Panc1 (cell line): ENCODE results near the gene RALGPS2. TPM values are rescaled to one million over a fixed set of nuclear protein-coding genes. Genes with fewer than 3 reads are reported as not detected.
A peak's percentile ranks its signal among the peaks of the same experiment; 100 is the strongest.

ENCODE experiments used
- ATAC-seq: fragments of 200-7000 bp; cut with Tn5 transposase; 2 replicates; pipeline ENCODE4 v1.9.1; 2020; ENCODE audit warnings: mild to moderate bottlenecking, moderate library complexity
- BruUV-seq: library from RNA; stranded (reverse); fragments of 400-500 nt; replicated peaks from 2 replicates; lab custom pipeline; 2021; lab: Mats Ljungman, UMichigan
- CTCF ChIA-PET: fragments of 300-600 bp; sonication (Branson Sonifier 250); formaldehyde crosslinking; loops from one replicate; lab custom pipeline; 2022; ENCODE audit warnings: antibody characterized with exemption; lab: Charles Lee
- POLR2A ChIA-PET: fragments of 300-600 bp; sonication (Branson Sonifier 250); formaldehyde crosslinking; loops from one replicate; lab custom pipeline; 2022; ENCODE audit warnings: antibody characterized with exemption; lab: Charles Lee
- DNase-seq: peaks from one replicate; pipeline ENCODE4 v3.0.0-alpha.2; 2010; ENCODE audit warnings: low read depth, low spot score
- H3K27ac ChIP-seq: 2 replicates; pipeline ENCODE4 v1.5.1; 2011; ENCODE audit warnings: mild to moderate bottlenecking, low read length, inconsistent platforms
- H3K27me3 ChIP-seq: fragments of 200-500 bp; sonication (Bioruptor generic); 2 replicates; pipeline ENCODE4 v1.6.0; 2014; ENCODE audit warnings: low read length, inconsistent platforms; ENCODE audit not compliant: control insufficient read depth, insufficient read depth
- H3K36me3 ChIP-seq: fragments of 200-500 bp; sonication (Bioruptor generic); 2 replicates; pipeline ENCODE4 v1.5.1; 2014; ENCODE audit warnings: inconsistent platforms, mild to moderate bottlenecking, low read length, moderate library complexity; ENCODE audit not compliant: control insufficient read depth, insufficient read depth
- H3K4me1 ChIP-seq: 2 replicates; pipeline ENCODE4 v1.5.1; 2011; ENCODE audit warnings: inconsistent platforms, mild to moderate bottlenecking, low read length, moderate library complexity; ENCODE audit not compliant: control insufficient read depth, insufficient read depth
- H3K4me3 ChIP-seq, 2 experiments: 2 replicates each; pipeline ENCODE4 v1.5.1; 2011 to 2012; ENCODE audit warnings: low read depth in 2 of 2, low read length in 2 of 2, mild to moderate bottlenecking in 2 of 2, inconsistent platforms in 1 of 2, moderate library complexity in 1 of 2
- H3K9me3 ChIP-seq: fragments of 200-500 bp; sonication (Bioruptor generic); 2 replicates; pipeline ENCODE4 v1.5.1; 2014; ENCODE audit warnings: low read depth, mild to moderate bottlenecking, inconsistent platforms, low read length, moderate library complexity; ENCODE audit not compliant: control insufficient read depth, insufficient read depth
- CTCF ChIP-seq: fragments of 450-650 bp; IDR thresholded peaks from 2 replicates; pipeline ENCODE4 v1.5.1; 2017; ENCODE audit warnings: mild to moderate bottlenecking
- POLR2AphosphoS5 ChIP-seq: IDR thresholded peaks from 2 replicates; pipeline ENCODE4 v1.6.1; 2012; ENCODE audit warnings: mild to moderate bottlenecking, low read depth, low read length, moderate library complexity
- REST ChIP-seq, 2 experiments: IDR thresholded peaks; 2 replicates each; pipeline ENCODE4 v1.6.1; 2011 to 2012; ENCODE audit warnings: low read depth in 2 of 2, control low read depth in 1 of 2, low read length in 1 of 2, mild to moderate bottlenecking in 1 of 2, moderate library complexity in 1 of 2; ENCODE audit not compliant: insufficient read depth in 1 of 2
- SIN3A ChIP-seq: IDR thresholded peaks from 2 replicates; pipeline ENCODE4 v1.6.1; 2012; ENCODE audit warnings: low read depth, mild to moderate bottlenecking, low read length, moderate library complexity, borderline replicate concordance; ENCODE audit not compliant: insufficient read depth
- TCF7L2 ChIP-seq: IDR thresholded peaks from 2 replicates; pipeline ENCODE4 v1.6.1; 2011; ENCODE audit warnings: mild to moderate bottlenecking, low read depth, low read length, inconsistent platforms
- in situ Hi-C: cut with HindIII; loops from 2 replicates; pipeline ENCODE4 v1.10.0; 2016; ENCODE audit warnings: low sequenced_read_pairs, low pct_unique_long_range_greater_than_20kb
- intact Hi-C: fragments of 100-400 bp; cut with micrococcal nuclease; formaldehyde crosslinking; loops from one replicate; pipeline ENCODE4 v1.10.0; 2022; ENCODE audit not compliant: unreplicated experiment
- total RNA-seq: library from RNA; stranded (reverse); gene quantifications from one replicate; pipeline ENCODE4 v1.2.1, GENCODE V29; 2021; ENCODE audit not compliant: unreplicated experiment

RALGPS2 gene
- total RNA-seq, 1 experiment from 2014 or later, result 5.4 TPM

GRCh38 chr1:178864326-178864725 is 139.3 kb downstream of the RALGPS2 start:
- POLR2A ChIA-PET, result no interaction called here
- DNase-seq (no peak), ATAC-seq (no peak)
- H3K27me3 ChIP-seq, result no peaks in the 10 kb centered on the region; the same call in 1 of the 2 replicates
- CTCF ChIA-PET, result no interaction called here
- TF ChIP-seq TCF7L2 (no peak), SIN3A (no peak), REST (IDR thresholded peaks at IDR 0.05; ENCODE audit: insufficient read depth in 1 of 2, low read depth in 2 of 2, low read length in 1 of 2) (no peak), POLR2AphosphoS5 (no peak), CTCF (no peak)
- H3K27ac ChIP-seq, result no peak overlapping the region
- H3K4me1 ChIP-seq, result no peaks in the 10 kb centered on the region; the same call in 1 of the 2 replicates
- intact Hi-C loops, result no loop called here
- no TSS peak for BruUV-seq
- in situ Hi-C loops, result no loop called here
- no peaks in the 10 kb centered on the region for H3K9me3 ChIP-seq
- H3K36me3 ChIP-seq, result no peaks in the 10 kb centered on the region
- H3K4me3 ChIP-seq, result no peak overlapping the region

GRCh38 chr1:178867670-178868069 is 142.6 kb downstream of the RALGPS2 start:
- BruUV-seq, result no TSS peak
- no peaks in the 10 kb centered on the region; the same call in 1 of the 2 replicates for H3K4me1 ChIP-seq
- no peak overlapping the region for H3K27ac ChIP-seq
- ChIA-PET POLR2A (no interaction called here), CTCF (no interaction called here)
- H3K36me3 ChIP-seq, result no peaks in the 10 kb centered on the region
- no peaks in the 10 kb centered on the region for H3K9me3 ChIP-seq
- intact Hi-C loops, result no loop called here
- no peaks in the 10 kb centered on the region; the same call in 1 of the 2 replicates for H3K27me3 ChIP-seq
- H3K4me3 ChIP-seq, result peak overlapping the region in 1 of 2 experiments; percentile 13; a peak in 2 of 4 replicates
- no peak for TF ChIP-seq SIN3A
- ATAC-seq (no peak), DNase-seq (no peak)
- in situ Hi-C loops, result no loop called here

- DNase-seq (no peak), ATAC-seq (no peak)
- Histone ChIP-seq H3K27ac (no peak overlapping the region), H3K4me3 (no peak overlapping the region), H3K27me3 (no peaks in the 10 kb centered on the region; the same call in 1 of the 2 replicates), H3K4me1 (no peaks in the 10 kb centered on the region; the same call in 1 of the 2 replicates), H3K9me3 (no peaks in the 10 kb centered on the region), H3K36me3 (no peaks in the 10 kb centered on the region)
- in situ Hi-C loops, result no loop called here
- no TSS peak for BruUV-seq
- no peak for TF ChIP-seq REST (IDR thresholded peaks at IDR 0.05; ENCODE audit: insufficient read depth in 1 of 2, low read depth in 2 of 2, low read length in 1 of 2)
- no peak for TF ChIP-seq TCF7L2
- TF ChIP-seq POLR2AphosphoS5, result no peak
- TF ChIP-seq CTCF, result no peak
- TF ChIP-seq SIN3A, result no peak
- ChIA-PET POLR2A (no interaction called here), CTCF (interaction anchor here (0.6 kb wide), 1 partner anchor 24 kb away, joined by 4 read pairs; no protein-coding TSS in a partner anchor)
- intact Hi-C loops, result no loop called here
Measured at GRCh38 chr1:178868706-178869105, 143.7 kb downstream of the RALGPS2 start.
